Vagina (tissue), 2 donors: ENCODE results near the gene RAB3B. TPM values are rescaled to one million over a fixed set of nuclear protein-coding genes. Genes with fewer than 3 reads are reported as not detected.
"Not testable (repeated sequence)": the region's sequence is repeated elsewhere in the genome, so short reads cannot be mapped to it uniquely, and the experiment has no call there.

Source experiments
- DNase-seq, 2 donors: peaks; one replicate each; pipeline ENCODE4 v3.0.0-alpha.2; 2017; ENCODE audit errors: extremely low spot score in 2 of 2
- H3K27ac ChIP-seq: fragments of 200-600 bp; sonication (generic); one replicate; pipeline ENCODE4 v1.5.1; 2019
- H3K27me3 ChIP-seq: fragments of 200-600 bp; sonication (generic); one replicate; pipeline ENCODE4 v1.5.1; 2019
- H3K36me3 ChIP-seq, 2 donors: fragments of 200-600 bp; sonication (generic); one replicate each; pipeline ENCODE4 v1.5.1; 2017 to 2019
- H3K4me1 ChIP-seq: fragments of 200-600 bp; sonication (generic); one replicate; pipeline ENCODE4 v1.5.1; 2019
- H3K4me3 ChIP-seq, 2 donors: fragments of 200-600 bp; sonication (generic); 1 replicate in 1 of 2; 2 replicates in 1 of 2; pipeline ENCODE4 v1.5.1; 2016 to 2019
- H3K9me3 ChIP-seq: fragments of 200-600 bp; sonication (generic); one replicate; pipeline ENCODE4 v1.5.1; 2019
- POLR2A ChIP-seq, 2 donors: fragments of 450-650 bp; IDR thresholded peaks; one replicate each; pipeline ENCODE4 v1.6.1; 2017; ENCODE audit warnings: antibody characterized with exemption in 2 of 2, mild to moderate bottlenecking in 2 of 2, moderate library complexity in 2 of 2
- POLR2AphosphoS5 ChIP-seq, 2 donors: sonication (generic); formaldehyde crosslinking; IDR thresholded peaks; one replicate each; pipeline ENCODE4 v1.9.0; 2017; ENCODE audit warnings: antibody characterized with exemption in 2 of 2, mild to moderate bottlenecking in 2 of 2, low read depth in 1 of 2; ENCODE audit not compliant: insufficient read depth in 1 of 2
- intact Hi-C: fragments of 100-400 bp; cut with DNase I; formaldehyde crosslinking; loops from one replicate; pipeline ENCODE4 v1.15.1; 2023
- total RNA-seq: library from RNA; depleted of rRNA; stranded (reverse); fragments of >200 nt; gene quantifications from one replicate; pipeline ENCODE4 v1.2.3, GENCODE V29; 2016
- TF ChIP-seq, protein P1 (sequence below), 3 experiments: fragments of 450-650 bp in 2 of 3; fragments of 200-600 bp in 1 of 3; sonication (generic) in 1 of 3; IDR thresholded peaks; one replicate each; pipeline ENCODE4 v1.5.1; 2017 to 2019; ENCODE audit warnings: antibody characterized with exemption in 3 of 3, mild to moderate bottlenecking in 2 of 3, moderate library complexity in 2 of 3

The RAB3B gene
- total RNA-seq, 1 donor from 2014 or later, result 2.0 TPM

DNA sequence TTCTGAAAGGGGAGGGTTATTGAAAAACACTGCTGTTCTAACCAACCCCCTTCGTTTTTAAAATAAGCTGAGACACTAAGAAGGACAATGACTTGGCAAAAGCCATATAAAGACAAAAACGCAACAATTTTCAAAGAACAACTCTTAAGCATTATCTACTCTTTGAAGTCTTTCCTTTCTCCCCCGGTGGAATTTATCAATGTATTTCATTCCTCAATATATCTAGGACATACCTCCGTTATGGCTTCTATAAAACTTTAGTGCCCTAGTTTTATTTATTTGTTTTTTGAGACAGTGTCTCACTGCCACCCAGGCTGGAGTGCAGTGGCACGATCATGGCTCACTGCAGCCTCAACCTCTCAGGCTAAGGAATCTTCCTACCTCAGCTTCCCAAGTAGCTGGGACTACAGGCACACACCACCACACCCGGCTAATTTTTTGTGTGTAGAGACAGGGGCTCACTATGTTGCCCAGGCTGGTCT is 115.2 kb downstream of the RAB3B start:
- peaks cover 74% of the 10 kb centered on the region for H3K4me1 ChIP-seq

GRCh38 chr1:51873270-51873669 is 117.2 kb downstream of the RAB3B start:
- H3K27me3 ChIP-seq, DNase-seq, H3K27ac ChIP-seq, H3K36me3 ChIP-seq, H3K9me3 ChIP-seq, H3K4me3 ChIP-seq: not testable (repeated sequence)
- intact Hi-C loops, result loop anchor here (10.0 kb wide), 1 partner anchor 822 kb away; the partner anchor contains the start of gene COA7
- H3K4me1 ChIP-seq, result peaks cover 69% of the 10 kb centered on the region

More for the DNA sequence above, 115.2 kb downstream of the RAB3B start:
- intact Hi-C loops, result loop anchor here (5.0 to 10.0 kb wide), 2 partner anchors 819 to 1322 kb away; partner anchors contain the start of genes COA7 and CPT2
- TF ChIP-seq POLR2AphosphoS5 (IDR thresholded peaks at IDR 0.05; ENCODE audit: insufficient read depth in 1 of 2, low read depth in 1 of 2) (no peak), POLR2A (IDR thresholded peaks at IDR 0.05) (no peak)
- TF ChIP-seq, protein P1, sequence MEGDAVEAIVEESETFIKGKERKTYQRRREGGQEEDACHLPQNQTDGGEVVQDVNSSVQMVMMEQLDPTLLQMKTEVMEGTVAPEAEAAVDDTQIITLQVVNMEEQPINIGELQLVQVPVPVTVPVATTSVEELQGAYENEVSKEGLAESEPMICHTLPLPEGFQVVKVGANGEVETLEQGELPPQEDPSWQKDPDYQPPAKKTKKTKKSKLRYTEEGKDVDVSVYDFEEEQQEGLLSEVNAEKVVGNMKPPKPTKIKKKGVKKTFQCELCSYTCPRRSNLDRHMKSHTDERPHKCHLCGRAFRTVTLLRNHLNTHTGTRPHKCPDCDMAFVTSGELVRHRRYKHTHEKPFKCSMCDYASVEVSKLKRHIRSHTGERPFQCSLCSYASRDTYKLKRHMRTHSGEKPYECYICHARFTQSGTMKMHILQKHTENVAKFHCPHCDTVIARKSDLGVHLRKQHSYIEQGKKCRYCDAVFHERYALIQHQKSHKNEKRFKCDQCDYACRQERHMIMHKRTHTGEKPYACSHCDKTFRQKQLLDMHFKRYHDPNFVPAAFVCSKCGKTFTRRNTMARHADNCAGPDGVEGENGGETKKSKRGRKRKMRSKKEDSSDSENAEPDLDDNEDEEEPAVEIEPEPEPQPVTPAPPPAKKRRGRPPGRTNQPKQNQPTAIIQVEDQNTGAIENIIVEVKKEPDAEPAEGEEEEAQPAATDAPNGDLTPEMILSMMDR (IDR thresholded peaks at IDR 0.05), result no peak
- H3K36me3 ChIP-seq, result no peaks in the 10 kb centered on the region
- no peaks in the 10 kb centered on the region for H3K27me3 ChIP-seq
- DNase-seq, result no peak
- no peak overlapping the region for H3K4me3 ChIP-seq
- H3K27ac ChIP-seq, result no peak overlapping the region
- H3K9me3 ChIP-seq, result no peaks in the 10 kb centered on the region

DNA sequence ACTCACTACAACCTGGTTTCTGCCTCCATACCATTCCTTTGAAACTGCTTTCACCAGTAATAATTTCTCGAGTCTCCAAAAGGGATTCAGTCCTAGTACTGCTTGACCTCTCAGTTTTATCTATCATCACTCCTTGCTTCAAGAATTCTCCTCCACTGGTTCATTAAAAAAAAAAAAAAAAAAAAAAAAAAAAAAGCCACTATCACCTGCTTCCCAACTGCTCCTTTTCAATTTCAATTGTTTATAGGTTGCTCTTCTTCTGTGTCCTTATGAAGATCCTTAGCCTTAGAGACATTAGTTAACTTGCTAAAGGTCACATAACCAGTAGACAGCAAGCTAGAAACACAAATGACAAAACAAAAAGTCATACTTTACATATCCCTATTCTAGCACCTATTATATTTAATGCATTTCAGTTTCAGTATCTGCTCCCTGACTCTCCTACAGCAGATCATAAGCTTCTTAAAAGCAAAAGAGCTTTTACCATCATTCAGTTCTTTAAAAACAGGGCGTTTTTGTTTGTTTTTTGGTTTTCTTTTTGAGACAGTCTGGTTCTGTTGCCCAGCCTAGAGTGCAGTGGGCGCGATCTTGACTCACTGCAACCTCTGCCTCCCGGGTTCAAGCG is 119.0 kb downstream of the RAB3B start:
- H3K4me1 ChIP-seq, result peaks cover 56% of the 10 kb centered on the region
- H3K4me3 ChIP-seq, result no peak overlapping the region
- no peak for TF ChIP-seq POLR2A (IDR thresholded peaks at IDR 0.05)
- no peak for TF ChIP-seq POLR2AphosphoS5 (IDR thresholded peaks at IDR 0.05; ENCODE audit: insufficient read depth in 1 of 2, low read depth in 1 of 2)
- TF ChIP-seq, protein P1 (IDR thresholded peaks at IDR 0.05), result no peak
- H3K27ac ChIP-seq, result no peak overlapping the region
- DNase-seq, result no peak
- H3K9me3 ChIP-seq, result no peaks in the 10 kb centered on the region
- intact Hi-C loops, result loop anchor here (10.0 kb wide), 1 partner anchor 823 kb away; the partner anchor contains the start of gene COA7
- no peaks in the 10 kb centered on the region for H3K36me3 ChIP-seq
- H3K27me3 ChIP-seq, result no peaks in the 10 kb centered on the region

GRCh38 chr1:51870603-51871350 is 119.7 kb downstream of the RAB3B start:
- Histone ChIP-seq H3K36me3 (no peaks in the 10 kb centered on the region), H3K4me3 (no peak overlapping the region), H3K9me3 (no peaks in the 10 kb centered on the region), H3K27me3 (no peaks in the 10 kb centered on the region), H3K4me1 (peaks cover 49% of the 10 kb centered on the region), H3K27ac (no peak overlapping the region)
- TF ChIP-seq POLR2AphosphoS5 (IDR thresholded peaks at IDR 0.05; ENCODE audit: insufficient read depth in 1 of 2, low read depth in 1 of 2), result no peak
- TF ChIP-seq, protein P1 (IDR thresholded peaks at IDR 0.05), result no peak
- no peak for TF ChIP-seq POLR2A (IDR thresholded peaks at IDR 0.05)
- intact Hi-C loops, result loop anchor here (10.0 kb wide), 1 partner anchor 824 kb away; the partner anchor contains the start of gene COA7
- no peak for DNase-seq

GRCh38 chr1:51867479-51868232 is 122.8 kb downstream of the RAB3B start:
- H3K36me3 ChIP-seq, result no peaks in the 10 kb centered on the region
- no peak for DNase-seq

More at GRCh38 chr1:51867479-51868232, 122.8 kb downstream of the RAB3B start:
- no peaks in the 10 kb centered on the region for H3K9me3 ChIP-seq
- no peak overlapping the region for H3K4me3 ChIP-seq
- H3K27me3 ChIP-seq, result no peaks in the 10 kb centered on the region
- peaks cover 20% of the 10 kb centered on the region for H3K4me1 ChIP-seq
- H3K27ac ChIP-seq, result no peak overlapping the region
- TF ChIP-seq POLR2AphosphoS5 (IDR thresholded peaks at IDR 0.05; ENCODE audit: insufficient read depth in 1 of 2, low read depth in 1 of 2), result no peak
- TF ChIP-seq, protein P1 (IDR thresholded peaks at IDR 0.05), result no peak
- TF ChIP-seq POLR2A (IDR thresholded peaks at IDR 0.05), result no peak
- intact Hi-C loops, result no loop called here
